Thoracic aorta (tissue), 2 donors: Measurements from ENCODE around the gene LENEP. TPM values are rescaled to one million over a fixed set of nuclear protein-coding genes. Genes with fewer than 3 reads are reported as not detected.

Experiments
- ATAC-seq: fragments of 150-250 bp; one replicate; pipeline ENCODE4 v1.8.0; 2017; ENCODE audit warnings: low read depth; ENCODE audit not compliant: insufficient number of reproducible peaks, low FRiP score
- DNase-seq: peaks from one replicate; pipeline ENCODE4 v3.0.0-alpha.2; 2020; ENCODE audit warnings: low spot score
- H3K27ac ChIP-seq, 2 donors: fragments of 200-600 bp; sonication (generic); 1 replicate in 1 of 2; 2 replicates in 1 of 2; pipeline ENCODE4 v1.5.1; 2016; ENCODE audit warnings: mild to moderate bottlenecking in 2 of 2, moderate library complexity in 2 of 2
- H3K27me3 ChIP-seq: fragments of 200-600 bp; sonication (generic); replicated peaks from 2 replicates; pipeline ENCODE4 v1.6.0; 2016; ENCODE audit warnings: mild to moderate bottlenecking; ENCODE audit not compliant: insufficient read depth
- H3K36me3 ChIP-seq: fragments of 200-600 bp; sonication (generic); one replicate; pipeline ENCODE4 v1.5.1; 2016
- H3K4me1 ChIP-seq, 2 donors: fragments of 200-600 bp; sonication (generic); 1 replicate in 1 of 2; 2 replicates in 1 of 2; pipeline versions ENCODE4 v1.5.1 to v1.6.0; 2016; ENCODE audit warnings: low read depth in 2 of 2, mild to moderate bottlenecking in 1 of 2; ENCODE audit not compliant: control insufficient read depth in 1 of 2
- H3K4me3 ChIP-seq: fragments of 200-600 bp; sonication (generic); 2 replicates; pipeline ENCODE4 v1.5.1; 2016; ENCODE audit warnings: mild to moderate bottlenecking
- H3K9me3 ChIP-seq: fragments of 200-600 bp; sonication (generic); 2 replicates; pipeline ENCODE4 v1.5.1; 2016
- total RNA-seq, 2 donors: library from RNA; depleted of rRNA; stranded (reverse); fragments of >200 nt; gene quantifications; one replicate each; pipeline versions ENCODE4 v1.1.0 to v1.2.3, GENCODE V29; 2016
- TF ChIP-seq, protein P1 (sequence below): fragments of 200-600 bp; sonication (generic); IDR thresholded peaks from one replicate; pipeline ENCODE4 v1.5.1; 2019; ENCODE audit warnings: antibody characterized with exemption

LENEP gene
- total RNA-seq, 2 donors from 2014 or later, result not detected

DNA sequence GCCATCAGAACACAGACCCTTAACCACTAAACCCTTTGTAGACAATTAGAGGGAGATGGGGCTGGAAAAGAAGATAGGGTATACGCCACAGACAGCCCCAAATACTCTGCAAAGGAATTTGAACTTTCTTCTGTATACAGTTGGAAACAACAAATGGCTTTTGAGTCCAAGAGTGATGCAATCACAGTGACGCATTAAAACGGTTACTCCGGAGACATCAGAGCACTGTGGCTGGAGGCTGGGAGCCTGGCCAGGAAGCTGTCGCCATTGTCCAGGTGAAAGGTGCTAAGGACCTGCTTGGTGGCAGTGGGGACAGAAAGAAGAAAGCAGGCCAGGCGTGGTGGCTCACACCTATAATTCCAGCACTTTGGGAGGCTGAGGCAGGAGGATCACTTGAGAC, 6.1 kb upstream of the LENEP start:
- Histone ChIP-seq H3K27ac (no peak overlapping the region), H3K9me3 (no peaks in the 10 kb centered on the region), H3K4me1 (peaks cover 9 to 15% of the 10 kb centered on the region in 2 donors), H3K27me3 (no peaks in the 10 kb centered on the region), H3K4me3 (no peak overlapping the region), H3K36me3 (peaks cover 17% of the 10 kb centered on the region)
- TF ChIP-seq, protein P1, sequence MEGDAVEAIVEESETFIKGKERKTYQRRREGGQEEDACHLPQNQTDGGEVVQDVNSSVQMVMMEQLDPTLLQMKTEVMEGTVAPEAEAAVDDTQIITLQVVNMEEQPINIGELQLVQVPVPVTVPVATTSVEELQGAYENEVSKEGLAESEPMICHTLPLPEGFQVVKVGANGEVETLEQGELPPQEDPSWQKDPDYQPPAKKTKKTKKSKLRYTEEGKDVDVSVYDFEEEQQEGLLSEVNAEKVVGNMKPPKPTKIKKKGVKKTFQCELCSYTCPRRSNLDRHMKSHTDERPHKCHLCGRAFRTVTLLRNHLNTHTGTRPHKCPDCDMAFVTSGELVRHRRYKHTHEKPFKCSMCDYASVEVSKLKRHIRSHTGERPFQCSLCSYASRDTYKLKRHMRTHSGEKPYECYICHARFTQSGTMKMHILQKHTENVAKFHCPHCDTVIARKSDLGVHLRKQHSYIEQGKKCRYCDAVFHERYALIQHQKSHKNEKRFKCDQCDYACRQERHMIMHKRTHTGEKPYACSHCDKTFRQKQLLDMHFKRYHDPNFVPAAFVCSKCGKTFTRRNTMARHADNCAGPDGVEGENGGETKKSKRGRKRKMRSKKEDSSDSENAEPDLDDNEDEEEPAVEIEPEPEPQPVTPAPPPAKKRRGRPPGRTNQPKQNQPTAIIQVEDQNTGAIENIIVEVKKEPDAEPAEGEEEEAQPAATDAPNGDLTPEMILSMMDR, result no peak
- DNase-seq (no peak), ATAC-seq (no peak)

DNA sequence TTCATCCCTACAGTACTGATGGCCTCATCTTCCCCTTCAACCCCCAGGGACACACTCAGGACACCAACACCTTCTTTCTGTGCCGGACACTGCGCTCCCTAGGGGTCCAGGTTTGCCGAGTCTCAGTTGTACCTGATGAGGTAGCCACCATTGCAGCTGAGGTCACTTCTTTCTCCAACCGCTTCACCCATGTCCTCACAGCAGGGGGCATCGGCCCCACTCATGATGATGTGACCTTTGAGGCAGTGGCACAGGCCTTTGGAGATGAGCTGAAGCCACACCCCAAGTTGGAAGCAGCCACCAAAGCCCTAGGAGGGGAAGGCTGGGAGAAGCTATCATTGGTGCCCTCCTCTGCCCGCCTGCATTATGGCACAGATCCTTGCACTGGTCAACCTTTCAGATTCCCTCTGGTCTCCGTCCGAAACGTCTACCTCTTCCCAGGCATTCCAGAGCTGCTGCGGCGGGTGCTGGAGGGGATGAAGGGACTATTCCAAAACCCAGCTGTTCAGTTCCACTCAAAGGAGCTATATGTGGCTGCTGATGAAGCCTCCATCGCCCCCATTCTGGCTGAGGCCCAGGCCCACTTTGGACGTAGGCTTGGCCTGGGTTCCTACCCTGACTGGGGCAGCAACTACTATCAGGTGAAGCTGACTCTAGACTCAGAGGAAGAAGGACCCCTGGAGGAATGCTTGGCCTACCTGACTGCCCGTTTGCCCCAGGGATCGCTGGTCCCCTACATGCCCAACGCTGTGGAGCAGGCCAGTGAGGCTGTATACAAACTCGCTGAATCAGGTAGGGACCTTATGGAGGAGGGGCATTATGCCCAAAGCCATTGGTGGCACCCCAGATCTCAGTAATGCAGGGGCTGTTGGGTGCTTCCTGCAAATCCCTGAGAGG, 5.1 kb upstream of the LENEP start:
- no peak overlapping the region for H3K27ac ChIP-seq
- TF ChIP-seq, protein P1, result no peak
- H3K27me3 ChIP-seq, result no peaks in the 10 kb centered on the region
- no peak for DNase-seq
- ATAC-seq, result no peak
- H3K36me3 ChIP-seq, result peaks cover 17% of the 10 kb centered on the region
- no peak overlapping the region for H3K4me3 ChIP-seq
- peaks cover 6 to 9% of the 10 kb centered on the region in 2 donors for H3K4me1 ChIP-seq
- H3K9me3 ChIP-seq, result no peaks in the 10 kb centered on the region

DNA sequence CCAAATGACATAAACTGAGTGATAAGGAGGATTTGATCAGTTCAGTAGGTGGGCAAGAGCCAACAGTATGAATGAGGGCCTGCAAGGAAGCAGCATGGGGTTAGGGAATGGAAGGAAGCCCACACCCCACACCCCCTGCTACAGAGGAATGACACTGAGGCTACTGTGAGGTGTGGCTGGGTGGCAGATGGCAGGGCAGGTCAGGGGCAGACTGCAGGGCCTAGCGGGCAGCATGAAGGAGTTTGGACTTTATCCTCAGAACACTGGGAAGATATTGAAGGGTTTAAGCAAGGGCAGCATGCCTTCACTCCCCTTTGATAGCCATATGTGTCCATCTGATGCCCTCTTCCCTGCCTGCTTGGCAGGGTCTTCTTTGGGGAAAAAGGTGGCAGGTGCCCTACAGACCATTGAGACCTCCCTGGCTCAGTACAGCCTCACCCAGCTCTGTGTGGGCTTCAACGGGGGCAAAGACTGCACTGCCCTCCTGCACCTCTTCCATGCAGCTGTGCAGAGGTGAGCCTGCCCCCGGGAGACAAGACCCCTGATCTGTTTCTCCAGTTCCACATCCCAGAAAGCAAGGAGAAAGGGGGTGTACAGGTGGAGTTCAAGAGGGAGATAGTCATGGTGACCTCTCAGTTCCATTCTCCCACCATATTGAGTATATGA, 4.1 kb upstream of the LENEP start:
- DNase-seq (no peak), ATAC-seq (no peak)
- TF ChIP-seq, protein P1, result no peak
- H3K27me3 ChIP-seq, result no peaks in the 10 kb centered on the region
- no peaks in the 10 kb centered on the region for H3K9me3 ChIP-seq
- H3K4me1 ChIP-seq, result peaks cover 0 to under 1% of the 10 kb centered on the region in 2 donors
- H3K27ac ChIP-seq, result no peak overlapping the region
- peaks cover 17% of the 10 kb centered on the region for H3K36me3 ChIP-seq
- no peak overlapping the region for H3K4me3 ChIP-seq

DNA sequence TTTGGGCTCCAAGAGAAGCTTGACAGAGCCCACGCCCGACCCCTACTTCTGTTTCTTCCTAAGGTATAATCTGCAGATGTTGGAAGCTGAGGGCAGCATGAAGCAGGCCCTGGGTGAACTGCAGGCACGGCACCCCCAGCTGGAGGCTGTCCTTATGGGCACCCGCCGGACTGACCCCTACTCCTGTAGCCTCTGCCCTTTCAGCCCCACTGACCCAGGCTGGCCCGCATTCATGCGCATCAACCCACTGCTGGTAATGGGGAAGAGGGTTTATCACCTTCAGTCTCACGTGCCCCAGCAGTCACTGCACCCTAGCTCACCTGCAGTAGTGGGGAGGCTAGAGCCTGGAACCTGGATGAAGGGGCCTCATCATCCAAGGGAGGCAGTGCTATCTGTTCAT, 3.1 kb upstream of the LENEP start:
- ATAC-seq (no peak), DNase-seq (no peak)
- no peaks in the 10 kb centered on the region for H3K9me3 ChIP-seq
- no peak overlapping the region for H3K27ac ChIP-seq
- peaks cover 17% of the 10 kb centered on the region for H3K36me3 ChIP-seq
- TF ChIP-seq, protein P1, result no peak
- H3K27me3 ChIP-seq, result no peaks in the 10 kb centered on the region
- no peak overlapping the region for H3K4me3 ChIP-seq
- no peaks in the 10 kb centered on the region for H3K4me1 ChIP-seq
